ENCODE data around the gene NMB.
"Not testable (repeated sequence)": the region's sequence is repeated elsewhere in the genome, so short reads cannot be mapped to it uniquely, and the experiment has no call there.

Gene NMB

GRCh38 chr15:84654689-84655453, 3.1 kb downstream of the NMB start:
- peak; percentile 55 for DNase-seq

- DNase-seq: peak; percentile 54
These were observed 3.9 kb downstream of the NMB start, which contains the start of gene WDR73 for GRCh38 chr15:84653910-84654688. Gene WDR73 (minus strand): TSS chr15:84654283. CDS start chr15:84654274, 9 bp downstream.

DNA sequence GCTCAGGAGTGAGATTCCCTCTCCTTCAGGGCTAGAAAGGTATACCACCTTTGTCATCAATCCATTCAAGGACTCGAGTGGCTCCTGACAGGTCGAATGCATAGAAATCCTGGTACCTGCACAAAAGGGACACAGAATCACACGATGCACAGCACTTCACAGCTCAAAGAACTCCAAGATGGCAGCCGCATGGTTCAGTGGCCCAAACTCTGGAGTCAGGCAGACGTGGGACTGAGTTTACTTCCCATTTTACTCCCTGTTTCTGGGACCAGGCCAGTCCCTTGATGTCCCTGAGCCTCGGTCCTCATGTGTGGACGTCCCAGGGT, 4.5 kb downstream of the NMB start:
- DNase-seq: no peak

- no peak for DNase-seq
These were observed 8.3 kb downstream of the NMB start for GRCh38 chr15:84649706-84650105.

GRCh38 chr15:84648539-84648938, 9.5 kb downstream of the NMB start:
- DNase-seq: no peak

DNA sequence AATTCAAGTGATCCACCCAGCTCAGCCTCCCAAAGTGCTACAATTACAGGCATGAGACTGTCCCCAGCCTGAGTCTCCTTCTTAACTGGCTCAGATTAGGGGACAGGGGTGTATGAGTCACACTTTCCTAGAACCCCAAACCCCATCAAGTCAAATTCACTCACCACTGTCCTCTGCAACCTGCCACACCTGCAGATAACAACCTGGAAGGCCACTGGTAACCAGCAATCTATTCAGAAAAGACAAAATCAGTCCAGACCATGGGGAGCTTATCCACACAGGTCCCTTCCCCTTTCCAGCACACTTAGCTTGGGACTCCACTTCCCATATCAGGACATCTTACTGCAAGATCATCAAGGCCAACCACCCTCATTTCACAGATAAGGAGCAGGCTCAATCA, 10.3 kb downstream of the NMB start:
- DNase-seq: no peak

- DNase-seq: no peak
These were observed 12.0 kb downstream of the NMB start for GRCh38 chr15:84645997-84646396.

DNA sequence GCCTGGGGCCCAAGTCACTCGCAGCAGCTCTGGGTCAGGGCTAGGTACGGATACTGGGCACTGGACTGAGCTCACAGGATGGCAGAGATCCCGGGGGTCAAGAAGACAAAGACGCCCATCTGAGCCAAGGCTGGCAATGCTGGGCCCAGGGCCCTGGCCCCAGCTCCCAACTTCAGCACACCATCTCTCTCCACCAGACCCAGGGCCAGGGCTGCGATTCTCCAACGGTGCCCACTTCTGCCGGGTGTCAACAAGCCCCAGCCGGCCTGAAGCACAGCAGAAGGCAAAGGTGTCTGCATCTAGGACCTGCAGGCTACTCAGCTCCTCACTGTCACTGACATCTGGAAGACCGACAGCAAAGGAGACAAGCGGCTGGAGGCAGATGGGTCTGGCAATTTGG, 12.5 kb downstream of the NMB start:
- no peak for DNase-seq

DNA sequence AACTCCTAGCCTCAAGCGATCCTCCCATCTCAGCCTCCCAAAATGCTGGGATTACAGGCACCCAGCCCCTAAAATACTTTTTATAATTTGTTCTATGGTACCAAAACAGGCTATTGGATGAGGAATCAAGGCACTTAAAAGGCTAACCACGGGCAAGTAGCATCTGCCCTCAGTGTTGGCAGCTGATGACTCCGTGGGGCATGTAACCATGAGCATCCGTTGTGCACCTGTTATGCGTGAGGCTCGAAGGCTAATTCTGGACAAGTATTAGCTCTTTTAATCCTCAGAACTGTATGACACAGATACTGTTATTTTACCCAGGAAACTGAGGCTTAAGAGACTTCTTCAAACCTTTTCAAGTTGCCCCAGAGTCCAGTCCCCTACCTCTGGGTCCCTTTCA, 14.2 kb downstream of the NMB start:
- no peak for DNase-seq

DNA sequence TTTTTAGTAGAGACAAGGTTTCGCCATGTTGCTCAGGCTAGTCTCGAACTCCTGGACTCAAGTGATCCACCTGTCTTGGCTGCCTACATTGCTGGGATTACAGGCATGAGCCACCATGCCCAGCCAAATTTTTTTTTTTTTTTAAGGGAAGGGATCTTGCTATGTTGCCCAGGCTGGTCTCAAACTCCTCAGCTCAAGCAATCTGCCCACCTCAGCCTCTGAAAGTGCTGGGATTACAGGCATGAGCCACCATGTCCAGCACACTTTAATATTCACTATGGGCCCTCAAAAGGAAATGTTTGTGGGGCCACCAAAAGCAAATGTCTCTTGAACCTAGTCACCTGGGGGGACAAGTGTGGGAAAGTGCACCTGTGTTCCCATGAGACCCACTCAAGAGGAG, 15.4 kb downstream of the NMB start:
- DNase-seq: not testable (repeated sequence)

GRCh38 chr15:84641871-84642270, 16.1 kb downstream of the NMB start:
- not testable (repeated sequence) for DNase-seq

GRCh38 chr15:84638103-84638502, 19.9 kb downstream of the NMB start:
- no peak for DNase-seq

- no peak for DNase-seq
These were observed 23.7 kb downstream of the NMB start for GRCh38 chr15:84634228-84634837.

- no peak for DNase-seq
These were observed 24.4 kb downstream of the NMB start for GRCh38 chr15:84633311-84634227.

GRCh38 chr15:84631706-84632272, 26.2 kb downstream of the NMB start:
- DNase-seq: no peak

DNA sequence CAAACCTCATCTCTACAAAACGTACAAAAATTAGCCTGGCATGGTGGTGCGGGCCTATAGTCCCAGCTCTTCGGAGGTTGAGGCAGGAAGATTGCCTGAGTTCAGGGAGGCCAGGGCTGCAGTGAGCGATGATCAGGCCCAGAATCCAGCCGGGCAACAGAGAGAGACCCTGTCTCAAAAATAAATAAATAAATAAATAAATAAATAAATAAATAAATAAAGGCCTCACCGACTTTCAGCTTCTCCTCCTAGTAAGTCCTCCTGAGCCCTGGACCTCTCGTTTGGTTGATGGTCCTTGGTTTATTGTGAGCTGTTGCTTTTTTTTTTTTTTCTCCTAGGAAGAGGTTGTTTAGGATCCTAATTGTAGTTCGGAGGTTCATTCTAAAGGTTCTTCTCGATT, 29.0 kb downstream of the NMB start:
- no peak for DNase-seq

GRCh38 chr15:84625123-84625522, 32.9 kb downstream of the NMB start:
- no peak for DNase-seq

- DNase-seq: no peak
These were observed 33.6 kb downstream of the NMB start for GRCh38 chr15:84624359-84624758.

- no peak for DNase-seq
These were observed 36.5 kb downstream of the NMB start for GRCh38 chr15:84621358-84621979.

GRCh38 chr15:84620626-84621025, 37.4 kb downstream of the NMB start:
- DNase-seq: no peak

DNA sequence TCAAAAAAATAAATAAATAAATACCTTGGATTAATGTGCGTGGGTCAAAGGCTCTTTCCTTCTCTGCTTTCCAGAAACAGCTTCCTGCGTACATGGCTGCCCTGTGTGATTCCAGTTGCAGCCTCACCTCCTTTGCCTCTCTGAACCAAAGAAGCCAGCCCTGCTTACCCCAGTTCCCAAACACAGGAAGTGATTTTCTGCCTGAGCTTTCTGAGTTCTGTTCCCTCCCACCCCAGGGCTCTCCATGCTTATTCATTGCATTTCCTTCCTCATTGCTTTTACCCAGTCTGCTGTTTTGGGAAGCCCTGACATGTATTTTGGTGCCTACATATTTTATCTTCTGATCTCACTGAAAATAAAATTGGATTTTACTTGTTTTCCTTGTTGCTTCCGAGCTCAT, 41.8 kb downstream of the NMB start:
- no peak for DNase-seq

GRCh38 chr15:84611631-84612030, 46.4 kb downstream of the NMB start:
- DNase-seq: no peak

Measured in SIG-M5 (cell line).